Adrenal gland (tissue), 12 donors: ENCODE measurements around the gene LTBP2. TPM values are rescaled to one million over a fixed set of nuclear protein-coding genes. Genes with fewer than 3 reads are reported as not detected.
A peak's percentile ranks its signal among the peaks of the same experiment; 100 is the strongest.

Source experiments
- DNase-seq, 7 donors: peaks; one replicate each; pipeline ENCODE4 v3.0.0-alpha.2; 2019 to 2020
- H3K27ac ChIP-seq, 5 donors: fragments of 200-600 bp; sonication (generic) in 4 of 5; 1 replicate in 3 of 5; 2 replicates in 2 of 5; pipeline versions ENCODE4 v1.5.1 to v1.8.0; 2016 to 2020; ENCODE audit warnings: mild to moderate bottlenecking in 1 of 5
- H3K27me3 ChIP-seq: fragments of 200-600 bp; 2 replicates; pipeline ENCODE4 v1.8.0; 2021
- H3K36me3 ChIP-seq, 2 donors: fragments of 200-600 bp; replicated peaks in 1 of 2; 1 replicate in 1 of 2; 2 replicates in 1 of 2; pipeline versions ENCODE4 v1.5.1 to v1.8.0; 2018 to 2022
- H3K4me1 ChIP-seq, 2 donors: fragments of 200-600 bp; replicated peaks in 1 of 2; 1 replicate in 1 of 2; 2 replicates in 1 of 2; pipeline versions ENCODE4 v1.5.1 to v1.8.0; 2018 to 2021
- H3K4me3 ChIP-seq, 4 donors: fragments of 200-600 bp; sonication (generic) in 3 of 4; one replicate each; pipeline ENCODE4 v1.5.1; 2016 to 2018
- H3K9me3 ChIP-seq, 3 donors: fragments of 200-600 bp; sonication (generic) in 1 of 3; replicated peaks in 1 of 3; 1 replicate in 2 of 3; 2 replicates in 1 of 3; pipeline versions ENCODE4 v1.5.1 to v1.8.0; 2016 to 2021
- POLR2A ChIP-seq, 2 donors: fragments of 450-650 bp; IDR thresholded peaks; one replicate each; pipeline ENCODE4 v1.6.1; 2017; ENCODE audit warnings: antibody characterized with exemption in 2 of 2, mild to moderate bottlenecking in 2 of 2, moderate library complexity in 1 of 2
- WGBS, 4 donors: extraction: QIAGEN DNeasy Blood & Tissue Kit in 2 of 4; methylation state at CpG; one replicate each; pipeline versions ENCODE4 v1.1.5 to v1.1.7; 2013 to 2017; 5-methylcytosine and 5-hydroxymethylcytosine counted together
- intact Hi-C, 2 donors: fragments of 100-400 bp; cut with DNase I; formaldehyde crosslinking; loops; one replicate each; pipeline versions ENCODE4 v1.14.1 to v1.15.0; 2022 to 2023
- polyA plus RNA-seq, 3 donors: library from polyadenylated mRNA; stranded (reverse); fragments of 200-250 nt in 2 of 3; fragments of 350-450 nt in 1 of 3; fragmentation: Illumina TruSeq in 1 of 3; extraction: RNeasy Lipid Tissue Mini Kit (QIAGEN cat#74804) in 1 of 3; gene quantifications; one replicate each; pipeline ENCODE4 v1.2.3, GENCODE V29; 2013 to 2014
- total RNA-seq, 9 donors: library from RNA; depleted of rRNA in 4 of 9; stranded (reverse); fragments of >200 nt in 4 of 9; fragments of 120-200 nt in 1 of 9; fragmentation: NEBNext Ultra II Directional in 1 of 9; extraction: Animal tissue kit (Norgen Biotek cat#: 25700) in 1 of 9; gene quantifications; one replicate each; pipeline versions ENCODE4 v1.1.0 to v1.2.4, GENCODE V29; 2013 to 2023
- TF ChIP-seq, protein P1 (sequence below), 6 experiments: fragments of 450-650 bp in 4 of 6; fragments of 200-600 bp in 2 of 6; sonication (generic) in 1 of 6; IDR thresholded peaks; 1 replicate in 5 of 6; 2 replicates in 1 of 6; pipeline versions ENCODE4 v1.5.1 to v1.8.0; 2016 to 2021; ENCODE audit warnings: antibody characterized with exemption in 6 of 6, mild to moderate bottlenecking in 2 of 6, moderate library complexity in 1 of 6
- donor health status: healthy with polysubstance abuse.
- donor health status: Bipolar disorder and iron deficiency.
- donor health status: DM: yes; HTN: yes; CAD: no.
- donor health status: DM: no; HTN: no; CAD: no.
- donor health status: DM: no; HTN: no; CAD: no.
- donor health status: DM: yes; HTN: yes; CAD: no.

LTBP2 gene
- total and polyA plus RNA-seq, 12 donors: 2.1 to 17.0 (median 6.2) TPM

DNA sequence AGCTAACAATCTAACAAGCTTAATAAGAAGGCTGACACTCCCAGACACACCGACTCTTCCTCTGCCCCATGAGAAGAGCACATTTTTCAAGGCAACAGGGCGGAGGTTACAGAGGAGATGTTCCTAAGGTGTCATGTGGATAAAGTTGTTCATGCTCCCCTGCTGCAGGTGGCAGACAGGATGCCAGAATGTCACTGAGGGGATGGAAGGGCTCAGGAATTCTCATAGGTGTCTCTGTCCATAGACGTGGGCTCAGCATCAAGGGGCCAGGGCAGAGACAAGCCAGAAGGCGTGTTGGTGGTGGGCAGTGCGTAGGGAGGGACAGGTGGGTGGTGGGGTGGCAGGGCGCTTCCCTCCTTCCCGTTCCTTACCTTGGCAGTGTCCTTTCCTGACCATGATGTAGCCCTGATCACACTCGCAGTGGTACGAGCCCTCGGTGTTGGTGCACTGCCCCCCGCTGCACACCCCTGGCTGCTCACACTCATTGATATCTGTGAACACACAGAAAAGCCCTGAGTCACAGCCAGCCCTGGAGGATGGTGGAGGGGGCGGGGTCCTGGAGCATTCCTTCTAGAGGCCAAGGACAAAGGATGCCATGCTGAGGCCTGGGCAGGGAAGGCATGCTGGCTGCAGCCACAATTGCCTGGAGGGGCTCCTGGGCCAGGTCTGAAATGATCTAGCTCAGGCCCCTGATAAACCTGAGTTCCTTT lies 95.4 kb downstream of the LTBP2 start:
- no peak for TF ChIP-seq POLR2A (IDR thresholded peaks at IDR 0.05)
- TF ChIP-seq, protein P1, sequence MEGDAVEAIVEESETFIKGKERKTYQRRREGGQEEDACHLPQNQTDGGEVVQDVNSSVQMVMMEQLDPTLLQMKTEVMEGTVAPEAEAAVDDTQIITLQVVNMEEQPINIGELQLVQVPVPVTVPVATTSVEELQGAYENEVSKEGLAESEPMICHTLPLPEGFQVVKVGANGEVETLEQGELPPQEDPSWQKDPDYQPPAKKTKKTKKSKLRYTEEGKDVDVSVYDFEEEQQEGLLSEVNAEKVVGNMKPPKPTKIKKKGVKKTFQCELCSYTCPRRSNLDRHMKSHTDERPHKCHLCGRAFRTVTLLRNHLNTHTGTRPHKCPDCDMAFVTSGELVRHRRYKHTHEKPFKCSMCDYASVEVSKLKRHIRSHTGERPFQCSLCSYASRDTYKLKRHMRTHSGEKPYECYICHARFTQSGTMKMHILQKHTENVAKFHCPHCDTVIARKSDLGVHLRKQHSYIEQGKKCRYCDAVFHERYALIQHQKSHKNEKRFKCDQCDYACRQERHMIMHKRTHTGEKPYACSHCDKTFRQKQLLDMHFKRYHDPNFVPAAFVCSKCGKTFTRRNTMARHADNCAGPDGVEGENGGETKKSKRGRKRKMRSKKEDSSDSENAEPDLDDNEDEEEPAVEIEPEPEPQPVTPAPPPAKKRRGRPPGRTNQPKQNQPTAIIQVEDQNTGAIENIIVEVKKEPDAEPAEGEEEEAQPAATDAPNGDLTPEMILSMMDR (IDR thresholded peaks at IDR 0.05): no peak
- Histone ChIP-seq H3K36me3 (no peaks in the 10 kb centered on the region), H3K9me3 (no peaks in the 10 kb centered on the region), H3K4me3 (no peak overlapping the region), H3K27me3 (no peaks in the 10 kb centered on the region), H3K27ac (no peak overlapping the region), H3K4me1 (peaks cover 7 to 8% of the 10 kb centered on the region in 2 donors)
- intact Hi-C loops: no loop called here
- peak; percentile 60 to 89 (median 87) for DNase-seq
- 49 to 75% (median 65%) methylated on average over 9 to 12 of the region's 12 CpGs for WGBS, 4 donors

DNA sequence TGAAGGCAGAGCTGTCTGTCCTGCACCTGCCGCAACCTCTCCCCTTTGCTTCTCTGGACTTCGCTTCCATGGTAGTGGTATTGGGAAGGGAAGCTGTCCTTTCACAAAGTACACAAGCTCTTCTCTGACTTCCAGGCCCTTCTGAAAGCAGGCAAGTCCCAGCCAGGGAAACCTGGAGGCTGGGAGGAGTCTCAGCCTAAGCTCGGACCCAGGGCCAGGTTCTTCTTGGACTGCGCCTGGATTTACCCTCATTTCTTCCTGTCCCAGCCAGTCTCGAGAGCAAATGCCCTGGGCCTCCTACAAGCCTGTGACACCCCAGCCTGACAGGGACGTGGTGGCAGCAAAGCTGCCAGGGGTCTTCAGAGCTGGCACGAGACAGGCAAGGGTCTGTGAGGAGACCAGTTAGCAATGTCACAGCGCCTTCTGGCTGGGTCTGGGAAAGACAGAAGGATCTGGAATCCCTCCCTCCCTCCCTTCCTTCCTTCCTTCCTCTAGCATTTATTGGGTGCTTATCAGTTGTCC lies 96.1 kb downstream of the LTBP2 start:
- intact Hi-C loops: no loop called here
- Histone ChIP-seq H3K27me3 (no peaks in the 10 kb centered on the region), H3K36me3 (no peaks in the 10 kb centered on the region), H3K9me3 (no peaks in the 10 kb centered on the region), H3K4me3 (no peak overlapping the region), H3K27ac (no peak overlapping the region), H3K4me1 (peaks cover 7 to 8% of the 10 kb centered on the region in 2 donors)
- TF ChIP-seq, protein P1 (IDR thresholded peaks at IDR 0.05): no peak
- no peak for TF ChIP-seq POLR2A (IDR thresholded peaks at IDR 0.05)
- 90 to 100% (median 95%) methylated on average over 5 to 8 of the region's 8 CpGs for WGBS, 4 donors
- DNase-seq: no peak

DNA sequence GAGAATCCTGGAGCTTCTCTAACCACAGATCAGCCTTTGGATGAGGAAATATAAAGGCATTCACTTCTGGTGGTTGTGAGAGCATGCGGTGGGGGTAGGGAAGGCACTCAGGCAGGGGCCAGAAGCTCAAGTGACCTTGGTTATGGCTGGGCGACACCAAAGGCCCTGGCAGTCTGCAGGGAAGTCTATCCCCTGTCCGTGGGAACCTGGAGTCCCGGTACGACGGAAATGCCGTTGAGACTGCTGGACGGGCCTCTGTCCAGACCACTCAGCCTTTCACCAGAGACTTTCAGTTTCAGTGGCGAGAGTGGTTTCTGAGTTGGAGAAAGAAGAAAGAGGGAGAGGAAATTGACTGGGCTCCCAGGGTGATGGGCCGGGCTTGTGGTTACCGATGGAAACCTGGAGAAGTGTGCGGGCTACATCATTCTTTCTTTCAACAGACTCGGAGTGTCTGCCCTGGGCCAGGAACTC lies 97.5 kb downstream of the LTBP2 start:
- Histone ChIP-seq H3K36me3 (no peaks in the 10 kb centered on the region), H3K27ac (peak overlapping the region in 2 of 5 donors; percentile 40 to 50), H3K9me3 (no peaks in the 10 kb centered on the region), H3K4me1 (peaks cover 7 to 8% of the 10 kb centered on the region in 2 donors), H3K4me3 (no peak overlapping the region), H3K27me3 (no peaks in the 10 kb centered on the region)
- intact Hi-C loops: no loop called here
- 43 to 72% (median 67%) methylated on average over 12 to 13 of the region's 13 CpGs for WGBS, 4 donors
- no peak for TF ChIP-seq POLR2A (IDR thresholded peaks at IDR 0.05)
- TF ChIP-seq, protein P1 (IDR thresholded peaks at IDR 0.05): no peak
- DNase-seq: peak in 3 of 7 donors; percentile 46 to 55 (median 52)

DNA sequence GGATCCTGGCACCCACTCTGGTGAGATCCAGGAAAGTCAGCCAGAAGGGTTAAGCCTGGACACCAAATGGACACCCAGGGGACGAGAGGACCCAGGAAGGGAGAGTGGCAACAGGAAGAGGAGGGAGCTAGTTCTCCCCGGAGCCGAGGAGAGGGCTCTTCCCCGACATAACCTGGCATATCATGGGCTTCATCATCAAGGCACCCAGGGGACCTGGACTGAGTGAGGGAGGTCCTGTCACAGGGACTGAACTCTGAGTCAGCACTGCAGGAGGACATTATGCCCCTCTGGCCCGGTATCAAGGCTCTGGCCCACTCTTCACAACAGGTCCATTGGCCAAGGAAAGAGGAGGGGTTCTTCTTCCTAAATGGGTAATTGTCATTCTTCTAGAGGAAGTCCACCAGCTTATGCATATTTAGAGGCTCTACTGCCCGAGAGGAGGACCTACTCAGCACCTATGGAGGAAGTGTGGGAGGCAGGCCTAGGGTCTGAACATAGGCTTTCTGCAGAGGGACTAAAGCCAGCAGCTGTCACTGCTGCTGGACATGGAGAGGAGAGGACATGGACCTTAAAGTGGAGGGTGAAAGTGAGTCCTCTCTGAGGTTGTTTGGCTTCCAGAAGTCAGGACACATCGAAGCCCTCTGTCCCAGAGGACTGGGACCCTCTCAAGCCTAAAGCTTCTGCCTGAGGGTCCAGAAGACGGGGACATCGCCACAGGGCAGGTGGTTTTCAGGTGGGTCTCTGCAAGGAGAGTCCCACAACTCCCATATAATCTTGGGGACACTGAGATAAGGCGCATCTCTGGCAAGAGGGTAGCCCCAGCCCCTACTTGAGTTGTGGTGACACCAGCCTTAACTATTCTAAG lies 99.8 kb downstream of the LTBP2 start:
- intact Hi-C loops: no loop called here
- Histone ChIP-seq H3K4me3 (no peak overlapping the region), H3K9me3 (no peaks in the 10 kb centered on the region), H3K27me3 (no peaks in the 10 kb centered on the region), H3K36me3 (no peaks in the 10 kb centered on the region), H3K4me1 (peaks cover 6 to 7% of the 10 kb centered on the region in 2 donors), H3K27ac (no peak overlapping the region)
- DNase-seq: no peak
- no peak for TF ChIP-seq POLR2A (IDR thresholded peaks at IDR 0.05)
- TF ChIP-seq, protein P1 (IDR thresholded peaks at IDR 0.05): no peak
- 80 to 85% (median 82%) methylated on average over 9 to 10 of the region's 10 CpGs for WGBS, 4 donors
